Skeletal muscle satellite cell (primary cell): ENCODE measurements around the gene NHLH1.
"Not testable (repeated sequence)": the region's sequence is repeated elsewhere in the genome, so short reads cannot be mapped to it uniquely, and the experiment has no call there.

Source experiments
- H3K27me3 ChIP-seq: 2 replicates; pipeline ENCODE4 v1.7.0; 2013; ENCODE audit warnings: low read length; ENCODE audit not compliant: control insufficient read depth, insufficient read depth
- H3K36me3 ChIP-seq: 2 replicates; pipeline ENCODE4 v1.7.0; 2013; ENCODE audit warnings: mild to moderate bottlenecking, control low read depth, low read length; ENCODE audit not compliant: insufficient read depth
- H3K4me1 ChIP-seq: 2 replicates; pipeline ENCODE4 v1.7.0; 2013; ENCODE audit warnings: low read length; ENCODE audit not compliant: control insufficient read depth, insufficient read depth
- H3K4me2 ChIP-seq: 2 replicates; pipeline ENCODE4 v1.7.0; 2013; ENCODE audit warnings: mild to moderate bottlenecking, low read length
- H3K4me3 ChIP-seq: 2 replicates; pipeline ENCODE4 v1.7.0; 2013; ENCODE audit warnings: low read length
- H3K9ac ChIP-seq: 2 replicates; pipeline ENCODE4 v1.7.0; 2013; ENCODE audit warnings: mild to moderate bottlenecking, low read depth, low read length, moderate library complexity
- H3K9me3 ChIP-seq: replicated peaks from 2 replicates; pipeline ENCODE4 v1.7.0; 2013; ENCODE audit warnings: mild to moderate bottlenecking, control low read depth, low read length

The NHLH1 gene

DNA sequence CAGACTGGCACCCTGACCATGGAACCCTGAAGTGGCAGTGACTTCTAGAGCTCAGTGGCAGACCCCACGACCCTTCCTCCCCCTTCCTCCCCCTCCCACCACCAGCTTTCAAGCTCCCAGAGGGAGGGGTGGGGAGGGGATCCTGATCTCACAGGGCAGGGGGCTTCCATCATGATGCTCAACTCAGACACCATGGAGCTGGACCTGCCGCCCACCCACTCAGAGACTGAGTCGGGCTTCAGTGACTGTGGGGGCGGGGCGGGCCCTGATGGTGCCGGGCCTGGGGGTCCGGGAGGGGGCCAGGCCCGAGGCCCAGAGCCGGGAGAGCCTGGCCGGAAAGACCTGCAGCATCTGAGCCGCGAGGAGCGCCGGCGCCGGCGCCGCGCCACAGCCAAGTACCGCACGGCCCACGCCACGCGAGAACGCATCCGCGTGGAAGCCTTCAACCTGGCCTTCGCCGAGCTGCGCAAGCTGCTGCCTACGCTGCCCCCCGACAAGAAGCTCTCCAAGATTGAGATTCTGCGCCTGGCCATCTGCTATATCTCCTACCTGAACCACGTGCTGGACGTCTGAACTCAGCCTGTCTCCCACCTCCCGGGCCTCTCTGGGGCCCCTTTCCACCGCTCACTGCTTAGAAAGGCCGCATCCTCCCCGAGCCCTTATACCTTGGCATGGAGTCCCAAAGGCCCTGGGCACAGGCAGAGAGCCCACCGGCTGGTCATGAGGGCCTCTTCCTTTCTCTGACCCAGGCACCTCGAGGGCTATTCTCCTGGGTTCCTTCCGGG is 3.9 kb downstream of the NHLH1 start:
- H3K4me1 ChIP-seq, result peaks cover 4% of the 10 kb centered on the region
- H3K27me3 ChIP-seq, result no peaks in the 10 kb centered on the region
- H3K9ac ChIP-seq, result no peak overlapping the region
- H3K9me3 ChIP-seq, result no peaks in the 10 kb centered on the region
- H3K4me3 ChIP-seq, result no peak overlapping the region
- no peak overlapping the region for H3K4me2 ChIP-seq
- H3K36me3 ChIP-seq, result no peaks in the 10 kb centered on the region

DNA sequence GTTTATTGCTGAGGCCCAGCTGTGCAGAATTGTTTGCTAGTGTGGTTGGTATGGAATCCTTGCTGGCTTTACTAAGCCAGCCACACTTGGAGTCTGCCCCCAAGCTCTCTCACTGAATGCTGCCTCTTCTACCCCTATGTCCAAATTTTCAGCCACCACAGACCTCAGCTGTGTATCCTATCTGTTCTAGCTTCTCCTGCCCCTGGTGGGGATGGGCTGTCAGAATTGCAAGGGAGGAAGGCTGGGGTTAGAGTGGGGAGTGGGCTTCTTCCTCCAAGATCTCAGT is 4.4 kb downstream of the NHLH1 start:
- Histone ChIP-seq H3K4me2 (no peak overlapping the region), H3K9me3 (no peaks in the 10 kb centered on the region), H3K4me3 (no peak overlapping the region), H3K4me1 (peaks cover 9% of the 10 kb centered on the region), H3K9ac (no peak overlapping the region), H3K36me3 (no peaks in the 10 kb centered on the region), H3K27me3 (no peaks in the 10 kb centered on the region)

DNA sequence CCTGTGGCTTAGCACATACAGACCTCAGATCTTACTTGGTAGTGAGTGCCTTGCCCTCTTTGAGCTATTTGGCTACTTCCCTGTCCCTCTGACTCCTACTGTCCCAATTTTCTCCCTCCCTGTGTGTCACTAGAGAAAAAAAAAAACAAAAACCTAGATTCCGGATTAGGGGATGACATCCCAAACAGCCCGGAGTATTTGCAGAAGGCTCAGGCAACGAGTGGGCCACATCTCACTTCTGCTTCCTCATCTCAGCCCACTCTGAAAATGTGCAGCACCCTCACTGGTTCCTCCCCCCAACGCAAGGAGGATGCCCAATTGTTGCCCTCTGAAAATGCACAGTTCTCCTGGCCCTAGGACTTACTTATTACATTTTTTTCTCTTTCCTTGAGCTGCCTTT is 4.9 kb downstream of the NHLH1 start:
- Histone ChIP-seq H3K4me2 (no peak overlapping the region), H3K9me3 (no peaks in the 10 kb centered on the region), H3K9ac (no peak overlapping the region), H3K27me3 (no peaks in the 10 kb centered on the region), H3K36me3 (no peaks in the 10 kb centered on the region), H3K4me3 (no peak overlapping the region), H3K4me1 (peaks cover 11% of the 10 kb centered on the region)

DNA sequence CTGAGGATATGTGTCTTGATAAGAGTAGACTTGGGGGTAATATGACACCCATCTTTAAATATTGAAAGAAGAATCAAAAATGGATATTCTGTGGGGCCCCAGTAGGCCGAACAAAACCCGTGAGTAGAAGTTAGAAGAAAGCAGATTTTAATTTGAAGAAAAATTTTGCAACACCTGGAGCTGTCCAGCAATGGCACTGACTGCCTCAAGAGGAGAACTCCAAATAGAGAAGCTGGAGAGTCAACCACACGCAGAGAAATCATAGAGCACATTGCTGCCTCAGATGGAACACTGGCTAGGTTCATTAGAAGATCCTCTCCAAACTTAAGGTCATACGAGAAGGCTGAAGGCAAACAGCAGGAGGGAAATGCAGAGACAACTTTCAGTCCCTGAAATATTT is 6.8 kb downstream of the NHLH1 start:
- H3K9me3 ChIP-seq, result no peaks in the 10 kb centered on the region
- H3K4me3 ChIP-seq, result no peak overlapping the region
- peaks cover 2% of the 10 kb centered on the region for H3K27me3 ChIP-seq
- H3K36me3 ChIP-seq, result no peaks in the 10 kb centered on the region
- peaks cover 11% of the 10 kb centered on the region for H3K4me1 ChIP-seq
- H3K4me2 ChIP-seq, result no peak overlapping the region
- no peak overlapping the region for H3K9ac ChIP-seq

DNA sequence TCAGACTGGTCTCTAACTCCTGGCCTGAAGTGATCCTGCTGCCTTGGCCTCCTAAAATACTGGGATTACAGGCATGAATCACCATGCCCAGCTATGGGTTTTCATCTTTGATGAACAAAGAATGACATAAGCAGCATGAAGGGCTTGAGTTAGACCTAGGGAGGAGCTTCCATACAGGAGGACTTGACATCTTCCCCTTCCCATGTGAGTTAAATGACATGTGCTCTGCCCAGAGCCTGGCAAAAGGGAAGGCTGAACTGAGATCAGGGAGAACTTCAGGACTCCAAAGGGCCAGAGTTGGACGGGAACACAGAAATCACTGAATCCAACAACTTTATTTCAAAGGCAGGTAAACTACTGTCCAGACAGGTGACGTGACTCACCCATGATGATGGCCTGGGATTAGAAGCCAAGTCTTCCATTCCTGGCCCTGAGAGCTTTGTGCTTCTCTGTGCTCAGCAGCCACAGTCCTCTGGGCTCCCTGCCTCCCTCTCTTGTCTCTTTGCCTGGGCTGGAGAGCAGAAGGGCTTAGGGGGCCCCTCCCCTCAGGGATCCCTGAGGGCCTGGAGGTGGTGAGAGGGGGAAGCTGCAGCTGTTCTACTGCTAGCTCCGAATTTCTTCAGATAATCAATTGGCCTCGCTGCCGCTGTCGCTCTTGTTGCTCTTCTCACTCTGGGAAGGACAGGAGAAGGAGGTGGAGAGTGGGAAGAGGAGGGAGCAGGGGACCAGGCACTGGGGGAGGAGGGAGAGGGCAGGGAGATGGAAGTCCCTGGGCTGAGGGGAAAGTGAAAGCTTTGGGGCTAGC is 7.6 kb downstream of the NHLH1 start:
- H3K27me3 ChIP-seq, result peaks cover 10% of the 10 kb centered on the region
- H3K36me3 ChIP-seq, result no peaks in the 10 kb centered on the region
- no peak overlapping the region for H3K4me2 ChIP-seq
- no peaks in the 10 kb centered on the region for H3K9me3 ChIP-seq
- no peak overlapping the region for H3K4me3 ChIP-seq
- peaks cover 11% of the 10 kb centered on the region for H3K4me1 ChIP-seq
- H3K9ac ChIP-seq, result no peak overlapping the region

DNA sequence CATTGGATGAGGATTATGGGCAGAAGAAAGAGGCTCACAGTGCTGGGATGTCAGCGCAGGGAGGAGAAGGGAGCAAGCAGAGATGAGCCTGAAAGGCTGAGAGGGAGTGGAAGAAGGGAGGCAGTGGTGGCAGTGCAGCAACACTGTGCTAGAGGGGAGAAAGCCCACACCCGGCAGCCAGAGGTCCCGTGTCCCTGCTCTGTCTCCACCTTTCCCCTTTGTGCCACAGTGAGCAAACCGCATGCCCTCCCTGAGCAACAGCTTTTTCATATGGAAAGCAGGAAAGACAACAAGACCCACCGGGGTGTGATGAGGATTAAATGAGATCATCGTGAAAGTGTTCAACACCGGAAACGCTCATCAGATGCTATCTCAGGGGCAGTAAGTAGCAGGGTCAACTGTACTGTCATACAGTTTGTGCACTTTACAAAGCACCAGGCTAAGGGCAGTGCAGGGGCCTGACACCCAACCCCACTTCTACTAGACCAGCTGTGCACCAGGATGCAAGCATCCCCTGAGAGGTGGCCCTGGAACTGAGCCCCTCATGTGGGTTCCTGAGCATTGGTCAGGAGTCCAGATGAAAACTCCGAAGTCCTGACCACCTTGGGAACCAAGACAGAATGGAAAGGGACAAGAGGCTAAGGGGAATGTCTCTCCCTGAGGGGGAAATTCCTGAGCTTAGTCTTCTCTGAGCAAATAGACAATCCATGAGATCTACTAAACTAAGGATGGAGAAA is 9.1 kb downstream of the NHLH1 start:
- Histone ChIP-seq H3K4me1 (peaks cover 11% of the 10 kb centered on the region), H3K4me2 (peak overlapping the region; percentile 42), H3K9ac (no peak overlapping the region), H3K9me3 (no peaks in the 10 kb centered on the region), H3K36me3 (no peaks in the 10 kb centered on the region), H3K27me3 (peaks cover 14% of the 10 kb centered on the region), H3K4me3 (no peak overlapping the region)

DNA sequence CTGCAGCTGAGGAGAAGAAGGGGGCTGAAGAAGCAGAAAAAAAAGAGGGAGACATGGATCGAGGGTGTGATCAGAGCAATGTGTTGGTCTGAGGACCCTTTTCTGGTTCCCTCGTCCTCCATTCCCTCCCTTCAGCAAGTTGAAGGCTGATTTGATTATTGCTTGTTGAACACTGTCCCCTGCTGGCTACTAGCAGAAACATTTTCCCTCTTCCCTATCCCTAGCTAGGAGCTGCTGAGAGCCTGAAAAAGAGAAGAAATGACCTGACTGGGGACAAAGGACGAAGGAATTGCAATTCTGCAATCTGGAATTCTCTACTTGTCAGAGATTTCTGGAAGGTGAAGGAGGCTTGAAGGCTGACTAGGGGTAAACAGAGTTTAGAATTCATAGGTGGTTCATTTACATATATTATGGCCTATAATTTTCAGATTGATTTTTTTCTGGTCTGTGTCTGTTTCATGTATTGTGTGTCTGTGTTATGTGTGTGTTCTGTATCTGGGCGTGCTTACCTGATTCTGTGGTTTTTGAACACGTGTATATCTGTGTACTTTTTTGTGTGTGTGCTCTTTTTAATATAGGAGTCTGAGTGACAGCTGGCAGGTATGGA is 9.8 kb downstream of the NHLH1 start:
- no peak overlapping the region for H3K4me3 ChIP-seq
- no peaks in the 10 kb centered on the region for H3K9me3 ChIP-seq
- H3K4me1 ChIP-seq, result peaks cover 11% of the 10 kb centered on the region
- H3K9ac ChIP-seq, result no peak overlapping the region
- H3K27me3 ChIP-seq, result peaks cover 14% of the 10 kb centered on the region
- H3K36me3 ChIP-seq, result no peaks in the 10 kb centered on the region
- peak overlapping the region; percentile 42 for H3K4me2 ChIP-seq

DNA sequence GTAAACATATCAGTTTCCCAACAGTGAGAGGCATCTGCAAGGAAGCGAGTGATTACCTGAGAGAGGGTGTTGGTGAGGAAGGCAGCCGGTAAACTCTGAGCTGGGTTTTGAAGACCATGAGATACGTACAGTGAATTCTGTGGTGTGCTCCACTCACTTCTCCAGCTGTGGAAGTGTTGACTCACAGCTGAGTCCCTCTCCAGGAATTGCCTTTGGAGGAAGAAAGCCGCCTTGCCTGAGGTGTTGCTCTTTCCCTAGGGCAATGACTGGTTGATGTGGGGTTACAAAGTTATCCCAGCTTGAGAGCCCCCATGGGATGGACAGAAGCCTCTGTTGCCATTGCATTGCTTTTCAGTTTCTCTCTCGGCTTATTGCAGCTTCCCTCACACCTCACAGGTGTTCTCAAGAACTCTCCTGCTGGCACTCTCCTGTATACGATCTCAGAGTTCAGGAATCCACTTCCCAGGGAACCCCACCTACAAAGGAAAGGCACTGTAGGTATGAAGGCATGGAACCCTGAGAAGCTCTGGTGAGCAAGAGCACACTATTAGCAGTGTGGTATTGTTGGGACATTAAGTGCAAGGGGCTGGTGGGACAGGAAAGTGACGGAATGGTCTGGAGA is 10.8 kb downstream of the NHLH1 start:
- no peaks in the 10 kb centered on the region for H3K36me3 ChIP-seq
- peaks cover 11% of the 10 kb centered on the region for H3K4me1 ChIP-seq
- no peak overlapping the region for H3K9ac ChIP-seq
- no peak overlapping the region for H3K4me3 ChIP-seq
- H3K4me2 ChIP-seq, result no peak overlapping the region
- no peaks in the 10 kb centered on the region for H3K9me3 ChIP-seq
- peaks cover 16% of the 10 kb centered on the region for H3K27me3 ChIP-seq

DNA sequence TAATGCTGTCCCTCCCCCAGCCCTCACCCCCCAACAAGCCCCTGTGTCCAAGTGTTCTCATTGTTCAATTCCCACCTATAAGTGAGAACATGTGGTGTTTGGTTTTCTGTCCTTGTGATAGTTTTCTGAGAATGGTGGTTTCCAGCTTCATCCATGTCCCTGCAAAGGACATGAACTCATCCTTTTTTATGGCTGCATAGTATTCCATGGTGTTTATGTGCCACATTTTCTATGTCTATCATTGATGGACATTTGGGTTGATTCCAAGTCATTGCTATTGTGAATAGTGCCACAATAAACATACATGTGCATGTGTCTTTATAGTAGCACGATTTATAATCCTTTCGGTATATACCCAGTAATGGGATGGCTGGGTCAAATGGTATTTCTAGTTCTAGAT is 17.9 kb downstream of the NHLH1 start:
- H3K27me3 ChIP-seq, result not testable (repeated sequence)

DNA sequence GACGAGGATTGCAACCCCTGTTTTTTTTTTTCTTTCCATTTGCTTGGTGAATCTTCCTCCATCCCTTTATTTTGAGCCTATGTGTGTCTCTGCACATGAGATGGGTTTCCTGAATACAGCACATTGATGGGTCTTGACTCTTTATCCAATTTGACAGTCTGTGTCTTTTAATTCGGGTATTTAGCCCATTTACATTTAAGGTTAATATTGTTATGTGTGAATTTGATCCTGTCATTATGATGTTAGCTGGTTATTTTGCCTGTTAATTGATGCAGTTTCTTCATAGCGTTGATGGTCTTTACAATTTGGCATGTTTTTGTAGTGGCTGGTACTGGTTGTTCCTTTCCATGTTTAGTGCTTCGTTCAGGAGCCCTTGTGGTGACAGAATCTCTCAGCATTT is 21.5 kb downstream of the NHLH1 start:
- not testable (repeated sequence) for H3K9ac ChIP-seq, H3K36me3 ChIP-seq, H3K9me3 ChIP-seq, H3K4me1 ChIP-seq, H3K4me3 ChIP-seq, H3K27me3 ChIP-seq, H3K4me2 ChIP-seq

More for the DNA sequence above, 17.9 kb downstream of the NHLH1 start:
- H3K9ac ChIP-seq, H3K4me3 ChIP-seq, H3K9me3 ChIP-seq, H3K4me1 ChIP-seq, H3K36me3 ChIP-seq, H3K4me2 ChIP-seq: not testable (repeated sequence)

DNA sequence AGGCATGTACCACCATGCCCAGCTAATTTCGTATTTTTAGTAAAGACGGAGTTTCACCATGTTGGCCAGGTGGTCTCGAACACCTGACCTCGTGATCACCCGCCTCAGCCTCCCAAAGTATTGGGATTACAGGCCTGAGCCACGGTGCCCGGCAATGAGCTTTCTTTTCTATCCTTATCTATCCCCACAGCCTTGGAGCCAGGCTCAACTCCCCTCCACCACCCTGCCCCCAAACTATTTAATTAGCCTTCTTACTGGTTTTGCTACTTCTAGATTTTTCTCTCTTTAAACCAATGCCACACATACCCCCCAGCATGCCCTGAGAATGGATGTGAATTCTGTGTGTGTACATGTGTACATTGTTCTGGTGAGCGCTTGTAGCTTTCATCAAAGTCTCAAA is 27.8 kb downstream of the NHLH1 start:
- Histone ChIP-seq H3K4me3 (no peak overlapping the region), H3K9ac (no peak overlapping the region), H3K27me3 (peaks cover 45% of the 10 kb centered on the region), H3K9me3 (no peaks in the 10 kb centered on the region), H3K4me1 (no peaks in the 10 kb centered on the region), H3K36me3 (no peaks in the 10 kb centered on the region), H3K4me2 (no peak overlapping the region)
